ENCODE measurements around the gene LILRA5. TPM values are rescaled to one million over a fixed set of nuclear protein-coding genes. Genes with fewer than 3 reads are reported as not detected.
A peak's percentile ranks its signal among the peaks of the same experiment; 100 is the strongest.

Gene LILRA5
- total RNA-seq, 1 experiment from 2014 or later, result not detected

DNA sequence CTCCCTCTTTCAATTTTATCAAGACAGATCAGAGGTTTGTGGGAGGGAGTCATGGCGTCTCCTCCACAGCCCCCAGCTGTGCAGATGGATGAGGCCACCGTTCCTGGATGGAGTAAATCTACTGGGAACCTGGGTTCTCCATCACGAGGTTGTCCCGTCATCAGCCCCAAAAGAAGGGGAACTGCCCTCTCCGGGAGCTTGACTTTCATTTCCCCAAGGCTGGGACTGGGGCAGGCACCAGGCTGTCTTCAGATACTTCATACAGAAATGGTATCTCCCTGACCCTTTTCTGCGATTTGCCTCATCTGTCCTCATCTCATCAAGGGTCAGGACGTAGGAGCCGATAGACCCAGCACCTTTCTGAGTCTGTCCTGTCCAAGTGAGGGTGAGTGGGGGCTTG lies 41.9 kb downstream of the LILRA5 start:
- POLR2A ChIA-PET (ENCODE audit: unreplicated experiment), result no interaction called here
- Histone ChIP-seq H4K20me1 (ENCODE audit: low read length) (no peaks in the 10 kb centered on the region), H3F3A (ENCODE audit: low read length, unreplicated experiment) (no peaks in the 10 kb centered on the region), H3K4me1 (ENCODE audit: insufficient read depth, low read length) (no peaks in the 10 kb centered on the region), H3K9ac (ENCODE audit: low read length) (no peak overlapping the region), H3K9me3 (ENCODE audit: low read length) (no peaks in the 10 kb centered on the region), H3K27ac (ENCODE audit: low read length) (no peak overlapping the region), H3K4me3 (ENCODE audit: low read length) (no peak overlapping the region), H3K9me2 (replicated peaks; ENCODE audit: low read length) (no peaks in the 10 kb centered on the region), H3K36me3 (ENCODE audit: low read depth, low read length) (no peaks in the 10 kb centered on the region), H3K79me2 (ENCODE audit: low read length) (no peaks in the 10 kb centered on the region), H2AFZ (ENCODE audit: low read length) (no peak overlapping the region), H3K4me2 (ENCODE audit: low read length) (no peak overlapping the region), H3K27me3 (ENCODE audit: low read length) (peaks cover 78% of the 10 kb centered on the region)
- no peak for TF ChIP-seq EZH2phosphoT487 (IDR thresholded peaks at IDR 0.05; ENCODE audit: borderline replicate concordance, low read length)
- TF ChIP-seq EZH2 (IDR thresholded peaks at IDR 0.05; ENCODE audit: low read length, unreplicated experiment), result no peak
- no peak for TF ChIP-seq CTCF (conservative IDR thresholded peaks at IDR 0.05; ENCODE audit: low read depth, low read length)
- BruUV-seq (replicated peaks), result no TSS peak
- no peak for ATAC-seq
- no peak for DNase-seq
- CTCF ChIA-PET, result no interaction called here
- intact Hi-C loops (cut with micrococcal nuclease), result no loop called here

DNA sequence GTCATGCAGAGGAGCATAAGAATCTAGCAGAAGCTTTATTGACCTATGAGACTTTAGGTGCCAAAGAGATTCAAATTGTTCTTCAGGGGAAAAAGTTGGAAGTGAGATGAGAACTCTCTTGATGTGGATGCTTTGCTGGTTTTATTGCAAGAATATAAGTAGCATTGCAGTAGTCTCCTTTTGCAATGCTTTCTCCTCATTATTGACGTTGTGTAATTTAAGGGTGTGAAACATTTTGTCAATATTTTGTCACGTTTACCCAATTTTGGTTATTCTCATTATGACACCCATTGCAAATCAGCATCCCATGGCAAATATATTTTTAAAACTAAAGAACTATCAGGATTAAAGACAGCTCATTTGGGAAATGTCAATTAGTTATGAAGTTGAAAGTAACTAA lies 44.0 kb downstream of the LILRA5 start:
- Histone ChIP-seq H3K4me1 (ENCODE audit: insufficient read depth, low read length) (no peaks in the 10 kb centered on the region), H3K9ac (ENCODE audit: low read length) (no peak overlapping the region), H3K4me3 (ENCODE audit: low read length) (no peak overlapping the region), H3K9me2 (replicated peaks; ENCODE audit: low read length) (no peaks in the 10 kb centered on the region), H3K36me3 (ENCODE audit: low read depth, low read length) (no peaks in the 10 kb centered on the region), H3K79me2 (ENCODE audit: low read length) (no peaks in the 10 kb centered on the region), H3K27ac (ENCODE audit: low read length) (no peak overlapping the region), H3K27me3 (ENCODE audit: low read length) (peaks cover 70% of the 10 kb centered on the region), H4K20me1 (ENCODE audit: low read length) (no peaks in the 10 kb centered on the region), H3F3A (ENCODE audit: low read length, unreplicated experiment) (no peaks in the 10 kb centered on the region), H3K9me3 (ENCODE audit: low read length) (no peaks in the 10 kb centered on the region), H2AFZ (ENCODE audit: low read length) (no peak overlapping the region), H3K4me2 (ENCODE audit: low read length) (no peak overlapping the region)
- no peak for ATAC-seq
- BruUV-seq (replicated peaks), result no TSS peak
- intact Hi-C loops (cut with micrococcal nuclease), result no loop called here
- CTCF ChIA-PET, result no interaction called here
- no peak for DNase-seq
- no peak for TF ChIP-seq EZH2phosphoT487 (IDR thresholded peaks at IDR 0.05; ENCODE audit: borderline replicate concordance, low read length)
- no peak for TF ChIP-seq EZH2 (IDR thresholded peaks at IDR 0.05; ENCODE audit: low read length, unreplicated experiment)
- TF ChIP-seq CTCF (conservative IDR thresholded peaks at IDR 0.05; ENCODE audit: low read depth, low read length), result no peak
- POLR2A ChIA-PET (ENCODE audit: unreplicated experiment), result no interaction called here

- no TSS peak for BruUV-seq (replicated peaks)
- Histone ChIP-seq H2AFZ (ENCODE audit: low read length) (no peak overlapping the region), H3K36me3 (ENCODE audit: low read depth, low read length) (no peaks in the 10 kb centered on the region), H3F3A (ENCODE audit: low read length, unreplicated experiment) (no peaks in the 10 kb centered on the region), H3K4me2 (ENCODE audit: low read length) (no peak overlapping the region), H3K9me2 (replicated peaks; ENCODE audit: low read length) (no peaks in the 10 kb centered on the region), H3K9ac (ENCODE audit: low read length) (no peak overlapping the region), H3K27me3 (ENCODE audit: low read length) (peaks cover 46% of the 10 kb centered on the region), H3K4me1 (ENCODE audit: insufficient read depth, low read length) (no peaks in the 10 kb centered on the region), H3K4me3 (ENCODE audit: low read length) (no peak overlapping the region), H3K9me3 (ENCODE audit: low read length) (no peaks in the 10 kb centered on the region), H4K20me1 (ENCODE audit: low read length) (no peaks in the 10 kb centered on the region), H3K79me2 (ENCODE audit: low read length) (no peaks in the 10 kb centered on the region), H3K27ac (ENCODE audit: low read length) (no peak overlapping the region)
- TF ChIP-seq CTCF (conservative IDR thresholded peaks at IDR 0.05; ENCODE audit: low read depth, low read length), result peak; percentile 91
- TF ChIP-seq EZH2 (IDR thresholded peaks at IDR 0.05; ENCODE audit: low read length, unreplicated experiment), result no peak
- peak; percentile 90 for DNase-seq
- ChIA-PET CTCF (interaction anchor here (0.6 to 1.1 kb wide), 2 partner anchors 86 to 233 kb away, joined by 3 to 4 read pairs; no protein-coding TSS in a partner anchor), POLR2A (ENCODE audit: unreplicated experiment) (no interaction called here)
- peak; percentile 79 for ATAC-seq
- intact Hi-C loops (cut with micrococcal nuclease), result no loop called here
Observed at GRCh38 chr19:54266133-54266532, 46.8 kb downstream of the LILRA5 start.
